ENCODE measurements around the gene FUCA1. TPM values are rescaled to one million over a fixed set of nuclear protein-coding genes. Genes with fewer than 3 reads are reported as not detected.

Gene FUCA1
- total and polyA plus RNA-seq, 10 of the 15 experiments (the other 5 are each of a cell fraction or from before 2014, with no cell fraction given): 33.3 to 117 (median 52.6) TPM

- no peak for TF ChIP-seq HSF1 (IDR thresholded peaks at IDR 0.05; ENCODE audit: low read depth, low read length)
- no peak for TF ChIP-seq CBX3 (IDR thresholded peaks at IDR 0.05; ENCODE audit: borderline replicate concordance, low read depth)
- TF ChIP-seq HCFC1 (IDR thresholded peaks at IDR 0.05; ENCODE audit: low read length): no peak
- no peak for TF ChIP-seq NR2C2 (IDR thresholded peaks at IDR 0.05; ENCODE audit: borderline replicate concordance, control insufficient read depth, insufficient read length, low read depth)
- no peak for TF ChIP-seq USF2 (IDR thresholded peaks at IDR 0.05; ENCODE audit: borderline replicate concordance, low read depth, low read length)
- no peak for TF ChIP-seq TCF7 (IDR thresholded peaks at IDR 0.05; ENCODE audit: borderline replicate concordance)
- TF ChIP-seq NFYB (IDR thresholded peaks at IDR 0.05; ENCODE audit: insufficient read depth, low read depth, low read length): no peak
- TF ChIP-seq PKNOX1 (IDR thresholded peaks at IDR 0.05): peak; percentile 63; the same call in 1 of the 2 replicates
- TF ChIP-seq KAT2A (conservative IDR thresholded peaks at IDR 0.05; ENCODE audit: control insufficient read depth, low read depth, low read length): no peak
- TF ChIP-seq MYC (IDR thresholded peaks at IDR 0.05; ENCODE audit: insufficient read depth, insufficient read length, insufficient replicate concordance, low read length, severe bottlenecking): no peak
- no peak for TF ChIP-seq ZSCAN29 (IDR thresholded peaks at IDR 0.05)
- no peak for TF ChIP-seq MXI1 (IDR thresholded peaks at IDR 0.05; ENCODE audit: low read depth, low read length)
- TF ChIP-seq NFYA (IDR thresholded peaks at IDR 0.05; ENCODE audit: borderline replicate concordance, low read depth, low read length): no peak
Observed at GRCh38 chr1:23913212-23913880, 45.3 kb upstream of the FUCA1 start, which contains the start of gene CNR2 (continued).
